SKM-1 treated with dmso at 0.1 percent for 144 hours (cell line): ENCODE results near the gene TMEM115.
"Not testable (repeated sequence)": the region's sequence is repeated elsewhere in the genome, so short reads cannot be mapped to it uniquely, and the experiment has no call there.

Source experiments
- DNase-seq: peaks from one replicate; lab custom pipeline; 2025; ENCODE audit not compliant: unreplicated experiment; lab: John Stamatoyannopoulos, UW

The TMEM115 gene

GRCh38 chr3:50319181-50319893 lies 40.0 kb downstream of the TMEM115 start:
- DNase-seq = no peak

GRCh38 chr3:50318615-50319014 lies 40.7 kb downstream of the TMEM115 start:
- DNase-seq = no peak

- no peak for DNase-seq
Measured at GRCh38 chr3:50318163-50318562, 41.2 kb downstream of the TMEM115 start.

GRCh38 chr3:50317300-50317699 lies 42.0 kb downstream of the TMEM115 start:
- DNase-seq = no peak

- DNase-seq = no peak
Measured at GRCh38 chr3:50316657-50317242, 42.6 kb downstream of the TMEM115 start.

- no peak for DNase-seq
Measured at GRCh38 chr3:50314816-50315215, 44.5 kb downstream of the TMEM115 start.

- DNase-seq = no peak
Measured at GRCh38 chr3:50314342-50314741, 45.0 kb downstream of the TMEM115 start.

GRCh38 chr3:50312041-50312440 lies 47.3 kb downstream of the TMEM115 start:
- DNase-seq = not testable (repeated sequence)
